HG02884 (cell line): ENCODE data around the gene ASCC3.
"Not testable (repeated sequence)": the region's sequence is repeated elsewhere in the genome, so short reads cannot be mapped to it uniquely, and the experiment has no call there.

Experiments
- ATAC-seq: cut with Tn5 transposase; IDR thresholded peaks from one replicate; pipeline ENCODE4 v1.9.1; 2021; ENCODE audit warnings: mild to moderate bottlenecking, moderate library complexity; ENCODE audit not compliant: unreplicated experiment

The ASCC3 gene

GRCh38 chr6:100670056-100670455, 211.1 kb downstream of the ASCC3 start:
- no peak for ATAC-seq

GRCh38 chr6:100665041-100665380, 216.1 kb downstream of the ASCC3 start:
- peak; percentile 98 for ATAC-seq

GRCh38 chr6:100664274-100665040, 216.7 kb downstream of the ASCC3 start:
- peak; percentile 23 for ATAC-seq

GRCh38 chr6:100663219-100663863, 217.8 kb downstream of the ASCC3 start:
- no peak for ATAC-seq

- no peak for ATAC-seq
Measured at GRCh38 chr6:100662264-100662663, 218.9 kb downstream of the ASCC3 start.

- ATAC-seq: no peak
Measured at GRCh38 chr6:100658486-100658885, 222.6 kb downstream of the ASCC3 start.

- no peak for ATAC-seq
Measured at GRCh38 chr6:100657678-100658330, 223.3 kb downstream of the ASCC3 start.

GRCh38 chr6:100641147-100641546, 240.0 kb downstream of the ASCC3 start:
- ATAC-seq: not testable (repeated sequence)

GRCh38 chr6:100633096-100633777, 247.9 kb downstream of the ASCC3 start:
- no peak for ATAC-seq

- ATAC-seq: no peak
Measured at GRCh38 chr6:100630536-100630935, 250.6 kb downstream of the ASCC3 start.

- no peak for ATAC-seq
Measured at GRCh38 chr6:100627911-100628758, 253.0 kb downstream of the ASCC3 start.

GRCh38 chr6:100626721-100627120, 254.4 kb downstream of the ASCC3 start:
- ATAC-seq: no peak

GRCh38 chr6:100622907-100623692, 258.0 kb downstream of the ASCC3 start:
- no peak for ATAC-seq

GRCh38 chr6:100620085-100620840, 260.9 kb downstream of the ASCC3 start:
- ATAC-seq: no peak

GRCh38 chr6:100618351-100618671, 262.8 kb downstream of the ASCC3 start:
- ATAC-seq: no peak

- peak; percentile 44 for ATAC-seq
Measured at GRCh38 chr6:100617633-100618350, 263.3 kb downstream of the ASCC3 start.

- no peak for ATAC-seq
Measured at GRCh38 chr6:100614933-100615332, 266.2 kb downstream of the ASCC3 start.

GRCh38 chr6:100614386-100614785, 266.7 kb downstream of the ASCC3 start:
- ATAC-seq: no peak

- no peak for ATAC-seq
Measured at GRCh38 chr6:100613656-100614055, 267.5 kb downstream of the ASCC3 start.
